NCI-H524 treated with DMSO at 0.1 percent for 48 hours (cell line): Measurements from ENCODE around the gene NPIPB2.
"Not testable (repeated sequence)": the region's sequence is repeated elsewhere in the genome, so short reads cannot be mapped to it uniquely, and the experiment has no call there.

ENCODE experiments used
- DNase-seq: peaks from one replicate; lab custom pipeline; 2025; lab: John Stamatoyannopoulos, UW

The NPIPB2 gene

GRCh38 chr16:11941945-11942344 is at the start of gene NPIPB2:
TSS of gene NPIPB2 (minus strand) at chr16:11942045. CDS start at chr16:11942045, 0 bp downstream.
- DNase-seq: not testable (repeated sequence)

- no peak for DNase-seq
Measured at GRCh38 chr16:11990702-11991390, 49.0 kb upstream of the NPIPB2 start.

- DNase-seq: no peak
Measured at GRCh38 chr16:11988258-11988978, 46.6 kb upstream of the NPIPB2 start.

- no peak for DNase-seq
Measured at GRCh38 chr16:11986521-11987057, 44.7 kb upstream of the NPIPB2 start.

- no peak for DNase-seq
Measured at GRCh38 chr16:11985250-11985649, 43.4 kb upstream of the NPIPB2 start.

- DNase-seq: no peak
Measured at GRCh38 chr16:11980136-11980844, 38.4 kb upstream of the NPIPB2 start.

GRCh38 chr16:11979013-11979672 is 37.3 kb upstream of the NPIPB2 start:
- no peak for DNase-seq

- no peak for DNase-seq
Measured at GRCh38 chr16:11978080-11978479, 36.2 kb upstream of the NPIPB2 start.

- no peak for DNase-seq
Measured at GRCh38 chr16:11977376-11978041, 35.7 kb upstream of the NPIPB2 start.

- DNase-seq: no peak
Measured at GRCh38 chr16:11976850-11977375, 35.1 kb upstream of the NPIPB2 start.

- DNase-seq: no peak
Measured at GRCh38 chr16:11973070-11973469, 31.2 kb upstream of the NPIPB2 start.

GRCh38 chr16:11972128-11972527 is 30.3 kb upstream of the NPIPB2 start:
- DNase-seq: no peak

- DNase-seq: not testable (repeated sequence)
Measured at GRCh38 chr16:11970292-11970691, 28.4 kb upstream of the NPIPB2 start.

- no peak for DNase-seq
Measured at GRCh38 chr16:11968577-11968976, 26.7 kb upstream of the NPIPB2 start.

- no peak for DNase-seq
Measured at GRCh38 chr16:11967195-11967911, 25.5 kb upstream of the NPIPB2 start.

- no peak for DNase-seq
Measured at GRCh38 chr16:11966173-11966572, 24.3 kb upstream of the NPIPB2 start.

GRCh38 chr16:11964761-11965551 is 23.1 kb upstream of the NPIPB2 start, which contains the start of gene TNFRSF17:
TSS of gene TNFRSF17 (plus strand) at chr16:11965210. CDS start at chr16:11965325, 115 bp downstream.
- no peak for DNase-seq

GRCh38 chr16:11963706-11964105 is 21.9 kb upstream of the NPIPB2 start:
- no peak for DNase-seq

- DNase-seq: not testable (repeated sequence)
Measured at GRCh38 chr16:11962978-11963377, 21.1 kb upstream of the NPIPB2 start.

GRCh38 chr16:11962457-11962856 is 20.6 kb upstream of the NPIPB2 start:
- DNase-seq: not testable (repeated sequence)
